ENCODE data around the gene MAGIX. TPM values are rescaled to one million over a fixed set of nuclear protein-coding genes. Genes with fewer than 3 reads are reported as not detected.
A peak's percentile ranks its signal among the peaks of the same experiment; 100 is the strongest.
"Not testable (repeated sequence)": the region's sequence is repeated elsewhere in the genome, so short reads cannot be mapped to it uniquely, and the experiment has no call there.

The MAGIX gene
- total RNA-seq, 2 donors from 2014 or later, result 1.2 to 1.3 TPM

DNA sequence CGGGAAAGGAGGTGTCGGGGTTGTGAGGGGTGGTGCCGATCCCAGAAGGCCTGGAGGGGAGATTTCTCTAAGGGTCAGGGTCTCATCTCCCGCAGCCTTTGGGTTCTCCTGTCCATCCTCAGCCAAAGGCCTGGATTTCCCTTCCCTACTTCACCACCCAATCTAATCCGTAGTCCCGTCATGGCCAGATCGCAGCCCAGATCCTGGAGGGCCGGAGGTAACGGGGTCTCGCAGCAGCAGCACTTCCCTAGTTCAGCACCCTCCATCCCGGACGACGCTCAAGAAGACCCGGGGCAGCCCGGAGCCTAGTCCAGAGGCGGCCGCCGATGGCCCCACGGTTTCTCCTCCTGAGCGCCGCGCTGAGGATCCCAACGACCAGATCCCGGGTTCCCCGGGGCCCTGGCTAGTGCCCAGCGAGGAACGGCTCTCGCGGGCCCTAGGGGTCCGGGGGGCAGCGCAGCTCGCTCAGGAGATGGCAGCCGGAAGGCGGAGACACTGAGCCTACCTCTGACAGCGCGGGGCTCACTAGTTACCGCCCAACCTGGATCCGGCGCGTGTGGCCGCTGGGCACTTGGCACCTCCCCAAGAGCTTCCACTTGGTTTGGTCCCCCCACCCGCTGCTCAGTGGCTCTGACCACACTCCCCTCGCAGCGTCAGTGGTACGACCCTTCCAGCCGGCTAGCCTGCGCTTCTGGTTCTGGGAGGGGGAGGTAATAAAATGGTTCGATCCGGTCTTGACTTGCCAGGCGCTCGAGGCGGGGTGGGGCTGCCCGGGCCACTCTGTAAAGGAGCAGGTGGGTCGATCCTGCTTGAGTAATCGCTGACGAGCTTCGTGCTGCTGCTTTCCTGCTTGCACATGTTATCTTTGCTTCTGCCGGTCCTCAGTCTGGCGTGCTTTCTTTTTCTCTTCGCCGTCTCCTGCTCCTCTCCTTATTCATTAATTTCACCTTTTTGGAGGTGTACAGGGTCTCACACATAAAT is 3.6 kb downstream of the MAGIX start:
- H3K4me3 Mint-ChIP-seq, result peak overlapping the region; percentile 94
- H3K27me3 Mint-ChIP-seq, result no peaks in the 10 kb centered on the region
- no peaks in the 10 kb centered on the region for H3K36me3 Mint-ChIP-seq
- no peaks in the 10 kb centered on the region for H3K9me3 Mint-ChIP-seq
- H3K4me1 Mint-ChIP-seq (ENCODE audit: low read depth in 2 of 2), result peaks cover 27 to 31% of the 10 kb centered on the region in 2 donors
- peak overlapping the region; percentile 92 to 95 for H3K27ac Mint-ChIP-seq
- DNase-seq (ENCODE audit: low spot score), result peak; percentile 69
- ATAC-seq, result peak; percentile 67 to 70

- DNase-seq (ENCODE audit: low spot score) (peak; percentile 83), ATAC-seq (peak; percentile 56 to 62)
- Mint-ChIP-seq H3K27ac (peak overlapping the region; percentile 92 to 95), H3K36me3 (no peaks in the 10 kb centered on the region), H3K4me1 (ENCODE audit: low read depth in 2 of 2) (peaks cover 27 to 31% of the 10 kb centered on the region in 2 donors), H3K4me3 (peak overlapping the region; percentile 94), H3K9me3 (no peaks in the 10 kb centered on the region), H3K27me3 (no peaks in the 10 kb centered on the region)
These were observed 4.6 kb downstream of the MAGIX start for GRCh38 chrX:49166914-49167739.

- H3K27ac Mint-ChIP-seq, result peak overlapping the region; percentile 92 to 95
- H3K9me3 Mint-ChIP-seq, result no peaks in the 10 kb centered on the region
- ATAC-seq (no peak), DNase-seq (ENCODE audit: low spot score) (no peak)
- H3K4me1 Mint-ChIP-seq (ENCODE audit: low read depth in 2 of 2), result peaks cover 29 to 31% of the 10 kb centered on the region in 2 donors
- H3K36me3 Mint-ChIP-seq, result no peaks in the 10 kb centered on the region
- H3K27me3 Mint-ChIP-seq, result no peaks in the 10 kb centered on the region
- H3K4me3 Mint-ChIP-seq, result peak overlapping the region; percentile 94
These were observed 5.2 kb downstream of the MAGIX start for GRCh38 chrX:49167740-49168108.

DNA sequence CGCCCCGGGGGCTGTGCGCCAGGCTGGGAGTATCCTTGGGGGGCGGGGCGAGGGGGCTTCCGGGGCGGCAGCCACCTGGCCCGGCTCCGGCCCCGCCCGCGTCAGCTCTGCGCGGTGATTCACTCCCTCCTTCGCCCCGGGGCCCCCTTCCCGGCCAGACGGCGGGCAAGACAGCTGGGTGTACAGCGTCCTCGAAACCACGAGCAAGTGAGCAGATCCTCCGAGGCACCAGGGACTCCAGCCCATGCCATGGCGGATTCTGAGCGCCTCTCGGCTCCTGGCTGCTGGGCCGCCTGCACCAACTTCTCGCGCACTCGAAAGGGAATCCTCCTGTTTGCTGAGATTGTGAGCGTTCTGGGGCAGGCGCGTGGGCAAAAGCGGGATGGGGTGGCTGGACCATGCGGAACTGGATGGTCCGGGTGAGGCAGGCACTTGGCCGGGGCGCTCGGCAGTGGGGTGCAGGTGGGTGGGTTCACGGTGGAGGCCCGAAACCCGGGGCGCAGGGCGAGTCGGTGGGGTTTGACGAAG is 9.3 kb downstream of the MAGIX start, which contains the start of gene PLP2:
TSS of gene PLP2 (plus strand) at position 147 of the 528 bp plus-strand sequence. CDS start at position 250, 103 bp downstream.
- Mint-ChIP-seq H3K27me3 (no peaks in the 10 kb centered on the region), H3K4me1 (ENCODE audit: low read depth in 2 of 2) (peaks cover 11 to 25% of the 10 kb centered on the region in 2 donors), H3K4me3 (peak within 1 kb of the TSS; percentile 84), H3K27ac (peak within 1 kb of the TSS; percentile 63 to 69), H3K36me3 (no peaks in the 10 kb centered on the region), H3K9me3 (no peaks in the 10 kb centered on the region)
- peak; percentile 69 for DNase-seq (ENCODE audit: low spot score)
- peak; percentile 72 to 75 for ATAC-seq

- Mint-ChIP-seq H3K9me3 (no peaks in the 10 kb centered on the region), H3K36me3 (no peaks in the 10 kb centered on the region), H3K4me3 (peak overlapping the region; percentile 84), H3K27me3 (no peaks in the 10 kb centered on the region), H3K4me1 (ENCODE audit: low read depth in 2 of 2) (peaks cover 7 to 22% of the 10 kb centered on the region in 2 donors), H3K27ac (peak overlapping the region; percentile 63 to 69)
- peak; percentile 72 for DNase-seq (ENCODE audit: low spot score)
- ATAC-seq, result peak; percentile 86 to 88
These were observed 9.8 kb downstream of the MAGIX start for GRCh38 chrX:49172280-49172780.

GRCh38 chrX:49173544-49173943 is 11.0 kb downstream of the MAGIX start:
- ATAC-seq; DNase-seq (ENCODE audit: low spot score); H3K9me3 Mint-ChIP-seq; H3K36me3 Mint-ChIP-seq; H3K27me3 Mint-ChIP-seq: not testable (repeated sequence)
- peak overlapping the region; percentile 84 for H3K4me3 Mint-ChIP-seq
- peaks cover 0 to 19% of the 10 kb centered on the region in 2 donors for H3K4me1 Mint-ChIP-seq (ENCODE audit: low read depth in 2 of 2)
- H3K27ac Mint-ChIP-seq, result peak overlapping the region; percentile 63 to 69

DNA sequence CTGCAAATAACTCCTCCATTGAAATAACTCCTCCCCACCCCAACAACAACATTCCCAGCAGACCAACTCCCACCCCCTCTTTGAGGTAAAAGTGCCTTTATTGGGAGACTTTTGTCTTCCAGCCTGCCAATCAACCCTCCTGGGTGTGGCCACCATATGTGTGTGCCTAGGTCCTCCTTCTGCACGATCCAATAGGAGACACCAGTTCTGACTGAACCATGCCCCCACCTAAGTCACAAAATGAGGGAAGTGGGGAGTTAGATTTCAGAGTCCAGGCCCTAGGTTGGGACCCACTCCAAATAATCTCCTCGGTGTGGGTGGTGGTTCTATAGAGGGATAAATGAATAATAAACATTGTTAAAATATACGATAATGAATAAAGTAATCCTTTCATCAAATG is 12.2 kb downstream of the MAGIX start:
- H3K27ac Mint-ChIP-seq, result no peak overlapping the region
- DNase-seq (ENCODE audit: low spot score) (no peak), ATAC-seq (no peak)
- H3K4me1 Mint-ChIP-seq (ENCODE audit: low read depth in 2 of 2), result peaks cover 0 to 24% of the 10 kb centered on the region in 2 donors
- no peak overlapping the region for H3K4me3 Mint-ChIP-seq
- H3K9me3 Mint-ChIP-seq, result no peaks in the 10 kb centered on the region
- no peaks in the 10 kb centered on the region for H3K27me3 Mint-ChIP-seq
- H3K36me3 Mint-ChIP-seq, result no peaks in the 10 kb centered on the region

DNA sequence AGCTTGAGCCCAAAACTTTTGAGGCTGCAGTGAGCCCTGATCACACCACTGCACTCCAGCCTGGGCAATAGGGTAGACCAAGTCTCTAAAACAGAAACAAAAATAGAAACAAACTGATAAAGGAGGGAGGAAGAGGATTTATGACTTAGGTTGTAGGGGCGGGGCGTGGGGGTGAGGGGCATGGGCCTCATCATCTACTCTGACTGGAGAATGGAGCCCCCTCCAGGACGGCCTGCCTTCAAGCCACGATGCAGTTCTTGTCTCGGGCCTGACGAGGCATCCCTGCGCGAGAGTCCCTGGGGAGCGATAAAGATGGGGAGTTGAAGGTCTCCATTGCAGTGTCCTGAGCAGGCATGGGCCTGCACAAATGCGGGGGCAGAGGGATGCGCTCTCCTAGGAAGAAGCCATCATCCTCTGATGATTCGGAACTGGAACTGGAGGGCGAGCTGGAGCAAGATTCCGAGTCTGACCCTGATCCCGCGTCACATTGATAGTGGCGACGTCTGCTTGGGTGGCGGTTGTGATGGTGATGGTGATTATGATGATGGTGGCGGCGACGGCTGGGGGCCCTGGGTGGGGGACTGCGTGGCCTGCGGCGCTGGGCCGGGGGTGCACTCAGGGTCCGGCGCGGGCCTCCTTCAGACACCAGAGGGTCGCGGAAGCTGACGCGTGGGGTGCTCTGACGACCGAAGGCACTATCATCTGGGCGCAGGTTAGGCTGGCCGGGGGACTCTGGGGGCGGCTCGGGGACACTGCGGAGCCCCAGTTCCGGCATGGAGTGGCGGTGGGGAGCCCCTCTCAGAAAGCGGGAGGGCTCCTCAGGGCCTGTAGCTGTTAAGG is 13.1 kb downstream of the MAGIX start:
- DNase-seq (ENCODE audit: low spot score) (no peak), ATAC-seq (no peak)
- H3K27me3 Mint-ChIP-seq, result no peaks in the 10 kb centered on the region
- no peak overlapping the region for H3K4me3 Mint-ChIP-seq
- H3K4me1 Mint-ChIP-seq (ENCODE audit: low read depth in 2 of 2), result peaks cover 0 to 28% of the 10 kb centered on the region in 2 donors
- H3K9me3 Mint-ChIP-seq, result no peaks in the 10 kb centered on the region
- H3K36me3 Mint-ChIP-seq, result peaks cover 5% of the 10 kb centered on the region
- no peak overlapping the region for H3K27ac Mint-ChIP-seq

GRCh38 chrX:49176421-49177326 is 14.1 kb downstream of the MAGIX start:
- H3K4me3 Mint-ChIP-seq, result no peak overlapping the region
- H3K4me1 Mint-ChIP-seq (ENCODE audit: low read depth in 2 of 2), result peaks cover 0 to 29% of the 10 kb centered on the region in 2 donors
- H3K36me3 Mint-ChIP-seq, result peaks cover 6% of the 10 kb centered on the region
- H3K27me3 Mint-ChIP-seq, result no peaks in the 10 kb centered on the region
- H3K9me3 Mint-ChIP-seq, result no peaks in the 10 kb centered on the region
- no peak for ATAC-seq
- H3K27ac Mint-ChIP-seq, result no peak overlapping the region
- no peak for DNase-seq (ENCODE audit: low spot score)

- Mint-ChIP-seq H3K4me3 (no peak overlapping the region), H3K27ac (no peak overlapping the region), H3K36me3 (peaks cover 9% of the 10 kb centered on the region), H3K9me3 (no peaks in the 10 kb centered on the region), H3K27me3 (no peaks in the 10 kb centered on the region), H3K4me1 (ENCODE audit: low read depth in 2 of 2) (peaks cover 0 to 32% of the 10 kb centered on the region in 2 donors)
- DNase-seq (ENCODE audit: low spot score) (no peak), ATAC-seq (peak; percentile 38 to 56)
These were observed 14.8 kb downstream of the MAGIX start for GRCh38 chrX:49177338-49177833.

DNA sequence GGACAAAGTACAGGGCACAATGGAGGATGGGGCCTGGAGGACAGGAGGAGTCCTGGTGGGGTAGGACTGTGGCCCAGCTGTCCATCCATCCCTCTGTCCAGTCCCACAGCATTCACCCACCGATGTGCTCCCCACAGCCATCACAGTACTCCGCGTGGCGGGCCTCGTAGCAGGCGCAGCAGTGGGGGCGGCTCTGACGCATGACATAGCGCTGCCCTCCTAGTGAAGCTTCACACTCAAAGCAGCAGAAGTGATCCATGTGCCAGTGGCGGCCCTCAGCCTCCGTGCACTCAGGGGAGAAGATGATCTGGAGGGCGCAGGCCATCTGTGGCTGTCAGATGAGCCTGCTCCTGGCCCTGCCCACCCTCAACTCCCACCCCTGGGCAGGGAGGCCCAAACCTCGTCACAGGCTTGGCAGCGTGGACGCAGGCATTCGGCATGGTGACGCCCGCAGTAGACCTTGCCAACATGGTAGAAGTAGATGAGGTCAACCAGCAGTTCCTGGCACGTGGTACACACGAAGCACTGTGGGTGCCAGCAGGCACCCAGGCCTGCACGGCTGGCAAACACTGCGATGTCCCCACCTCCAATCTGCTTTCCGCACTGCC is 15.4 kb downstream of the MAGIX start:
- no peak for DNase-seq (ENCODE audit: low spot score)
- H3K4me3 Mint-ChIP-seq, result no peak overlapping the region
- H3K36me3 Mint-ChIP-seq, result peaks cover 11% of the 10 kb centered on the region
- ATAC-seq, result no peak
- no peaks in the 10 kb centered on the region for H3K27me3 Mint-ChIP-seq
- no peaks in the 10 kb centered on the region for H3K9me3 Mint-ChIP-seq
- H3K27ac Mint-ChIP-seq, result no peak overlapping the region
- H3K4me1 Mint-ChIP-seq (ENCODE audit: low read depth in 2 of 2), result peaks cover 0 to 28% of the 10 kb centered on the region in 2 donors
